ENCODE data around the gene UNCX.

The UNCX gene

GRCh38 chr7:1232103-1232466, 587 bp upstream of the UNCX start:
- no peak for DNase-seq (ENCODE audit: low read depth)

GRCh38 chr7:1233333-1234048, 819 bp downstream of the UNCX start:
- DNase-seq (ENCODE audit: low read depth): no peak

GRCh38 chr7:1234049-1234880, 1.6 kb downstream of the UNCX start:
- DNase-seq (ENCODE audit: low read depth): no peak

GRCh38 chr7:1234881-1235500, 2.3 kb downstream of the UNCX start:
- DNase-seq (ENCODE audit: low read depth): no peak

GRCh38 chr7:1235501-1236131, 2.9 kb downstream of the UNCX start:
- DNase-seq (ENCODE audit: low read depth): no peak

GRCh38 chr7:1236132-1236661, 3.5 kb downstream of the UNCX start:
- no peak for DNase-seq (ENCODE audit: low read depth)

- DNase-seq (ENCODE audit: low read depth): no peak
These were observed 4.4 kb downstream of the UNCX start for GRCh38 chr7:1236831-1237701.

GRCh38 chr7:1237704-1238255, 5.1 kb downstream of the UNCX start:
- no peak for DNase-seq (ENCODE audit: low read depth)

GRCh38 chr7:1238450-1238882, 5.8 kb downstream of the UNCX start:
- DNase-seq (ENCODE audit: low read depth): no peak

- no peak for DNase-seq (ENCODE audit: low read depth)
These were observed 6.5 kb downstream of the UNCX start for GRCh38 chr7:1238931-1239802.

- no peak for DNase-seq (ENCODE audit: low read depth)
These were observed 7.3 kb downstream of the UNCX start for GRCh38 chr7:1239803-1240516.

- no peak for DNase-seq (ENCODE audit: low read depth)
These were observed 8.0 kb downstream of the UNCX start for GRCh38 chr7:1240517-1241257.

GRCh38 chr7:1241258-1241602, 8.6 kb downstream of the UNCX start:
- DNase-seq (ENCODE audit: low read depth): no peak

- DNase-seq (ENCODE audit: low read depth): no peak
These were observed 9.1 kb downstream of the UNCX start for GRCh38 chr7:1241603-1242255.

- no peak for DNase-seq (ENCODE audit: low read depth)
These were observed 9.6 kb downstream of the UNCX start for GRCh38 chr7:1242256-1242605.

GRCh38 chr7:1242606-1243289, 10.1 kb downstream of the UNCX start:
- no peak for DNase-seq (ENCODE audit: low read depth)

- no peak for DNase-seq (ENCODE audit: low read depth)
These were observed 10.8 kb downstream of the UNCX start for GRCh38 chr7:1243290-1243963.

All from amniotic epithelial cell (primary cell).